Measurements from ENCODE around the gene ATP10B.

ATP10B gene

DNA sequence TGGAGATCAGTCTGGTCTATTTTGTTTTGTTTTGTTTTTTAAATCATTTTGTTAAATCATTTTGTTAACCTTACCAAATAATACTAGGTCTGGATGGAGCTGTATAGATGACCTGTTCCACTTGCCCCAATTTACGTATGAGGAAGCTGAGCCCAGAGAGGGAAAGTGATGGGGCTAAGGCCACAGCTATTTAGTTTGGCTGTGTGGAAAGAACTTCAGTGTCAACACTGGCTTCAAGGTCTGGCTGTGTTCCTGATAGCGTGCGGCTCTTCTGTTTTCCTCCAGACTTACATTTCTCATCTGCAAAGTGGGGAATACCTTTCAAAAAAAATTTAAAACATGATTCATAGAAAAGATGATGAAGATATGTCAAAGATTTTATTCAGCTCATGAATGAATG lies 317.9 kb downstream of the ATP10B start:
- Histone ChIP-seq H3K36me3 (ENCODE audit: insufficient read depth, low read length) (no peaks in the 10 kb centered on the region), H3K4me1 (ENCODE audit: insufficient read depth, low read length) (no peaks in the 10 kb centered on the region), H2AFZ (ENCODE audit: low read depth, low read length) (no peak overlapping the region), H3K27me3 (ENCODE audit: insufficient read depth, low read length) (no peaks in the 10 kb centered on the region), H3K9me3 (ENCODE audit: low read length) (no peaks in the 10 kb centered on the region), H3K4me3 (ENCODE audit: low read length) (no peak overlapping the region)

DNA sequence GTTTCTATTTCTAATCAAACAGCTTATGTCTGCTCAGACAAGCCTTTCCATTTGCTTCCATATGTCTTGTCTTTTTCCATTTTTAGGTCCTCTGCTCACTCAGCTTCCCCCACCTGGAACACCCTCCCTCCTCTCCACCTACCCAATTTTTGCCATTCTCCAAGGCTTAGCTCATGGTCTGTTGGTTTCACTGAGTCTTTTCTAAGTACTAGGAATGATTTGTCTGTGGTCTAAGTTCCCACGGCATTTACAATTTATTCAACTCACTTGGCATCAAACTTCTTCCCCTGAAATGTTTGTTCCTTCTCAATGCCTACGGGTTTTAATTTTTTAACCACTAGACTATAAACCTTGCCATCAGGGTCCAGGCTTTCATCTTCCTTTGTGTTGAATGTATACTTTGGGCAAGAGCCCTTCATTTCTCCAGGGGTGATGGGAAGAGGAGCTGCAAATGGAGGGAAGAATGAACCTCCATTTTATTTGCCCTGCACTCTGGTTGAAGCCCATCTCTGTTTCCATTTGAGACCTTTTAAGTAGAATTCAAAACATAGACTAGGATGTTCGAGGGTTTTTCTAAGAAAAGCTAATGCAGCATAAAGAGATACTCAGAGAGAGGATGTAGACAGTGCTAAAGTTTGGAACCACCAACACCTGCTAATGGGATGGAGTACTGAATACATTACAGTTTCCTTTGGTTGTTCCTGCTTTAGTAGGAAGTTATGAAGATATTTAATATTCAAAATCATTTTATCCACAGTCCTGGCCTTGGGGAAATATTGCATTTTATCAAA lies 326.3 kb downstream of the ATP10B start:
- Histone ChIP-seq H3K27me3 (ENCODE audit: insufficient read depth, low read length) (no peaks in the 10 kb centered on the region), H3K4me1 (ENCODE audit: insufficient read depth, low read length) (no peaks in the 10 kb centered on the region), H3K9me3 (ENCODE audit: low read length) (no peaks in the 10 kb centered on the region), H3K36me3 (ENCODE audit: insufficient read depth, low read length) (no peaks in the 10 kb centered on the region), H3K4me3 (ENCODE audit: low read length) (no peak overlapping the region), H2AFZ (ENCODE audit: low read depth, low read length) (no peak overlapping the region)

DNA sequence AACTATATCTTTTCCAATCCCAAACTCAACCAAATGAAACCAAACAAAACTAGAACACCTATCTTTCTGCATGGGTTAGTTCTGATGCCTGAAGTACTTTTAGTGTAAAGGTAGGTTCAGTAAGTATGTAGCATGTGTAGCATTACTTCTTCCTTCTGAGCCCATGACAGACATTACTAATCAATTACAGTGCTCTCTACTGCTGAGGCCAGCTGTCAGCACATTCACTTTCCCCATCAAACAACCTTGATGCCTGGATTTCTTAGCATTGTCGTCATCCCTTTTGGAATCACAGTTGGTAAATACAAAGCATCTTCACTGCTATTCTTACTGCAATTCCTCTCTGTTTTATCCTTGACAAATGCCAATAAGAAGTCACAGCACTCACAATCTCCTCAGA lies 327.2 kb downstream of the ATP10B start:
- no peaks in the 10 kb centered on the region for H3K27me3 ChIP-seq (ENCODE audit: insufficient read depth, low read length)
- no peak overlapping the region for H3K4me3 ChIP-seq (ENCODE audit: low read length)
- no peaks in the 10 kb centered on the region for H3K9me3 ChIP-seq (ENCODE audit: low read length)
- no peaks in the 10 kb centered on the region for H3K4me1 ChIP-seq (ENCODE audit: insufficient read depth, low read length)
- H2AFZ ChIP-seq (ENCODE audit: low read depth, low read length): no peak overlapping the region
- H3K36me3 ChIP-seq (ENCODE audit: insufficient read depth, low read length): no peaks in the 10 kb centered on the region

DNA sequence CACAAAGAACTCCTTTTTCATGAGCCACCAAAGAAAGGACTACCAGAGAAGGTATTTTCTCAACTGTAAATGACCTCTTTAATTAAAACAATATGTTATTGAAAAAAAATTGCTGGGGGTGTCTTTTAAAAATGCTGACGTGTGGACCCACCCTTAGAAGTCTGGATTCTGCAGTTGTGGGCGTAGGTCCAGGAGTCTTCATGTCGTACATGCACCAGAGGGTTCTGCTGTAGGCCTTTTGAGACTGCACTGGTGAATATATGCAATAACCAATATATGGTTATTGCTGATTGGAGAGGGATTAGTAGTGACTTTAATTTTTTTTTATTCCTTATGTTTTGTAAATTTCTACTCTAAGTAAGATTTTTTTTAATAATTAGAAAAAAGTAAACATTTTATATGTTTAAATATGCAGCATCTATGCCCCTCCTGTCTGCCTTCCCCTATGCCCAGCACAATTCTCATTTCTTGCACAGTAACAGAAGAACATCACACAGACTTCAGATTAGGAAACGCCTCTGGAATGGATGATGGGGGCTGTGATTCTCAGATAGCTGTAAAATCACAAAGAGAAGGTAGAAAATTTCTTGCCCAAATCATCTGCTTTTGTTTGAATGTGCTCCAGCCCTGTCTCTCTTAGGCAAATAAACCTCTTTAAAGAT lies 328.4 kb downstream of the ATP10B start:
- no peaks in the 10 kb centered on the region for H3K27me3 ChIP-seq (ENCODE audit: insufficient read depth, low read length)
- H3K36me3 ChIP-seq (ENCODE audit: insufficient read depth, low read length): no peaks in the 10 kb centered on the region
- no peaks in the 10 kb centered on the region for H3K9me3 ChIP-seq (ENCODE audit: low read length)
- no peak overlapping the region for H2AFZ ChIP-seq (ENCODE audit: low read depth, low read length)
- no peaks in the 10 kb centered on the region for H3K4me1 ChIP-seq (ENCODE audit: insufficient read depth, low read length)
- no peak overlapping the region for H3K4me3 ChIP-seq (ENCODE audit: low read length)

DNA sequence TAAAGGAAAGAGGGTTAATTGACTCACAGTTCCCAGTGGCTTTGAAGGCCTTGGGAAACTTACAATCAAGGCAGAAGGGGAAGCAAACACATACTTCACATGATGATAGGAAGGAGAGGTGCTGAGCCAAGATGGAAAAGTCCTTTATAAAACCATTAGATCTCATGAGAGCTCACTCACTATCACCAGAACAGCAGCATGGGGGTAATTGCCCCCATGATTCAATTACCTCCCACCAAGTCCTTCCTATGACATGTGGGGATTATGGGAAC lies 330.7 kb downstream of the ATP10B start:
- H3K4me1 ChIP-seq (ENCODE audit: insufficient read depth, low read length): no peaks in the 10 kb centered on the region
- H3K27me3 ChIP-seq (ENCODE audit: insufficient read depth, low read length): no peaks in the 10 kb centered on the region
- H3K4me3 ChIP-seq (ENCODE audit: low read length): no peak overlapping the region
- no peak overlapping the region for H2AFZ ChIP-seq (ENCODE audit: low read depth, low read length)
- no peaks in the 10 kb centered on the region for H3K9me3 ChIP-seq (ENCODE audit: low read length)
- no peaks in the 10 kb centered on the region for H3K36me3 ChIP-seq (ENCODE audit: insufficient read depth, low read length)

DNA sequence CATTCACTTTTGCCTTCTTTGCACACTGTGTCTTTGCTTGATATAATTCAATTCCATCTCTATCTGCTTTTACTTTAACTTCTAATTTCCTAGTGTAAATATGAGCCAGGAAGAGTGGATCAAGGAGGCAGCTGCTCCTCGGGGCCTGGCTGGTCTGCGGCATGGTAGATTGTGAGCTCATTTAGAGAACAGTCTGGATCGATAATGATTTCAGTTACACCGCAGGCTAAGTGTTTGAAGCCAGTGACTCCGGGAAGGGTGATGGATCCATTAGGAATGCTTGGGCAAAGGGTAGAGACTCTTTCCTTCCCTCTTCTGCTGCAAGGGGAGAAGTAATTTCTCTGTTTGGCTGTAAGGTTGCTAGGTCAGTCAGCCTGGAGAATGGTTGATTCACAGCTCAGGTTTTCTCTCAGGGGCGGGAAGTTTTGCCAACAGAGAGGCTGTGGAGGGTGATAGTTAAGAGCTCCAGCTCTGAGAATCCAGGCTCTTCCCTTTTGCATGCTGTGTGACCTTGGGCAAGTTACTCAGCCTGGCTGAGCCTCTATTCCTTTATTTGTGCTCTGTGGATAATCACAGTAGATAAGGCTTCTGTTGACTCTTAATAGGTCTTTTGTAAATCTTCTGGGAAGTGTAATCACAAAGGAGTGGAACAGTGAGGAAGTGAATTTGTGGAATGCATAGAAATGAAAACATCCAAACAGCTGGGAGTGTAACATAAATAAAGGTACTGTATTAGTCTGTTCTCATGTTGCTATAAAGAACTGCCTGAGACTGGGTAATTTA lies 331.2 kb downstream of the ATP10B start:
- H3K4me1 ChIP-seq (ENCODE audit: insufficient read depth, low read length): no peaks in the 10 kb centered on the region
- no peaks in the 10 kb centered on the region for H3K9me3 ChIP-seq (ENCODE audit: low read length)
- no peak overlapping the region for H2AFZ ChIP-seq (ENCODE audit: low read depth, low read length)
- H3K4me3 ChIP-seq (ENCODE audit: low read length): no peak overlapping the region
- no peaks in the 10 kb centered on the region for H3K27me3 ChIP-seq (ENCODE audit: insufficient read depth, low read length)
- H3K36me3 ChIP-seq (ENCODE audit: insufficient read depth, low read length): no peaks in the 10 kb centered on the region

DNA sequence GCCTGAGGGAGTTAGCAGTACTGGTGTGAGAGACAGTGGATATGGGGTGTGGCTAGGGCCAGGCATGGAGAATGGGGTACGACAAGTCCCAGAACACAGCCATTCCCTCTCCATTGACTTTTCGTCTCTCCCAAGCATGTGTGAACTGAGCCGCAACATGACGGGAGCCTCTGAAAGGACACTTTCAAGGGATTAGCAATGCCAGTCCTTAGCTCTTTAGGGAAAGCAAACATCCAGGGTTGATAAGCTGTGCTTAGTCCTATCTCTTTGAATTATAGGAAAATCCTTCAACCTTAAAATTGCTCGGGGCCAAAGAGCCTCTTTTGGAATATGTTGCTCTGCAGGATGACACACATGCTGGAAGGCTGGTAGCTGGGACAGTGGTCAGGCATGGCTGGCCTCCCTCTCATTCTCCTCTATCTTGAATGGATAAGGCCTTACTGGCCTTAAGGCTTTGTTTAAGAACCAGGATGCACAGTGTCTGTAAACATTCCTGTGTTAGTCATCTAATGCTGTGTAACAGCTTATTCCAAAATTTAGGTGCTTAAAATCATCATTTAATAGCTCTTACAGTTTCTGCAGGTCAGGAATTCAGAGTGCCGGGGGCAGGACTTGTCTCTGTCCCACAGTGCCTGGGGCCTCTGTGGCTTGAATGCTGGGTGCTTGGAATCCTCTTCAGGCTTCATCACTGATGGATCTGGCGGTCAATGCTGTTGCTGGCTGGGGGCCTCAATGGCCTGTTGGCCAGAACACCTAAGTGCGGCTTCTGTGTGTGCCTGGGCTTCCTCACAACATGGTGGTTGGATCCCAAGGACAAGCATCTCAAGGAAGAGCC lies 335.1 kb downstream of the ATP10B start:
- no peak overlapping the region for H2AFZ ChIP-seq (ENCODE audit: low read depth, low read length)
- no peaks in the 10 kb centered on the region for H3K9me3 ChIP-seq (ENCODE audit: low read length)
- no peak overlapping the region for H3K4me3 ChIP-seq (ENCODE audit: low read length)
- H3K27me3 ChIP-seq (ENCODE audit: insufficient read depth, low read length): no peaks in the 10 kb centered on the region
- H3K4me1 ChIP-seq (ENCODE audit: insufficient read depth, low read length): no peaks in the 10 kb centered on the region
- no peaks in the 10 kb centered on the region for H3K36me3 ChIP-seq (ENCODE audit: insufficient read depth, low read length)

DNA sequence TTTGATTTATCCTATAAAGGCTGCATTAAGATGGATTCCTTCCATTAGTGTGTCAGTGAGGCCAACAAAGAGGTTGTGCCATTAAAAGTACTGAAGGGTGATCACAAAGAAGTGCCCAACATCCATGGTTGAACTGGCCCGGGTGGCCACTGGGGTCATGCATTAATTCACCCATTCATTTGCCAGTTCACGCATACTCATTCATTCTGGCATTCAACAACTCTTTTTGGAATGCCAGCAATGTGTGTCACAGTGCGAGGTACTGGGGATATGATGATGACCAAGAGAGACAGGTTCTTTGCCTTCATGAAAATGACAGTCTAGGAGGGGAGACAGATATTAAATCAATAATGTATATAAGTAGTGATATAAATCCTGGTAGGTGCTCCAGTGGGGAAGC lies 337.1 kb downstream of the ATP10B start:
- no peak overlapping the region for H3K4me3 ChIP-seq (ENCODE audit: low read length)
- H3K4me1 ChIP-seq (ENCODE audit: insufficient read depth, low read length): no peaks in the 10 kb centered on the region

DNA sequence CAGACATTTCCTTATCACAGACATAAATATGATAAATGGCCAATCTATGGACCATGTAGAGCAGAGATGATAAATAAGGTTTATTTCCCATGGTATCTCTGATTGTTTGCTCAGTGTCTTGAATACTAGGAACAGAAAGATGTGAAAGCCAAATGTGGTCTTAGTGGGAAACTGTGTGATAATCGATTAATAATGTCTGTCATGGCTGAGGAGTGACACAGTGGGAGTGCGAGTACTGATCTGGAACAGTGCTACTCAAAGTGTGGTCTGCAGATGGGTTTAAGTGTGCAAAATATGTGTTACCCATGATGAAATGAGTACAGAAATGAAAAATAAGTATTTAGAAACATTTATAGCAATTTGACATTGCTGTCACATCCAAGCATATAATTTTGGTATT lies 337.8 kb downstream of the ATP10B start:
- Histone ChIP-seq H3K9me3 (ENCODE audit: low read length) (no peaks in the 10 kb centered on the region), H3K27me3 (ENCODE audit: insufficient read depth, low read length) (no peaks in the 10 kb centered on the region), H2AFZ (ENCODE audit: low read depth, low read length) (no peak overlapping the region), H3K4me3 (ENCODE audit: low read length) (no peak overlapping the region), H3K36me3 (ENCODE audit: insufficient read depth, low read length) (no peaks in the 10 kb centered on the region), H3K4me1 (ENCODE audit: insufficient read depth, low read length) (no peaks in the 10 kb centered on the region)

More for the DNA sequence above, 337.1 kb downstream of the ATP10B start:
- no peaks in the 10 kb centered on the region for H3K9me3 ChIP-seq (ENCODE audit: low read length)
- no peaks in the 10 kb centered on the region for H3K36me3 ChIP-seq (ENCODE audit: insufficient read depth, low read length)
- H3K27me3 ChIP-seq (ENCODE audit: insufficient read depth, low read length): no peaks in the 10 kb centered on the region
- H2AFZ ChIP-seq (ENCODE audit: low read depth, low read length): no peak overlapping the region

DNA sequence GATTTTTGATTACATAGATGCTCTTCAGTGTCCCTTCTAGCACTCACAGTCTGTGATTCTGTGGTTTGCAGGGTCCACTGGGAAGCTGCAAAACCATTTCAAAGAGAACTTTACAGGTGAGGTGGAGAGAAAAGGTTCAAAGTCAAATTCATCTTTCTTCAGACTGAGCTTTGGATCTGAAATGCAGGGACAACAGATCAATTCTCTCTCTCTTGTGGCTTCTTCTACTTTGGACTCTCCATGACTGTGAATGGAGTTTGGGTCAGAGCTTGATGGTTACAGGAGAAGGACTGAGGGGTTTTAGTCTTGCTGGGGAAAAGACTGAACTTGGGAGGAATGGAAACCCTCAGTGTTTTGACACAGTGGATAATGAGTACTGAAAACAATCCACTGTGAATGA lies 338.5 kb downstream of the ATP10B start:
- Histone ChIP-seq H3K9me3 (ENCODE audit: low read length) (no peaks in the 10 kb centered on the region), H2AFZ (ENCODE audit: low read depth, low read length) (no peak overlapping the region), H3K4me3 (ENCODE audit: low read length) (no peak overlapping the region), H3K4me1 (ENCODE audit: insufficient read depth, low read length) (no peaks in the 10 kb centered on the region), H3K36me3 (ENCODE audit: insufficient read depth, low read length) (no peaks in the 10 kb centered on the region), H3K27me3 (ENCODE audit: insufficient read depth, low read length) (no peaks in the 10 kb centered on the region)

Measured in neuron (in vitro differentiated cells).